Measurements from ENCODE around the gene MCF2L.

Gene MCF2L

GRCh38 chr13:112962911-112963625, 5.9 kb upstream of the MCF2L start:
- DNase-seq (ENCODE audit: low spot score), result no peak

DNA sequence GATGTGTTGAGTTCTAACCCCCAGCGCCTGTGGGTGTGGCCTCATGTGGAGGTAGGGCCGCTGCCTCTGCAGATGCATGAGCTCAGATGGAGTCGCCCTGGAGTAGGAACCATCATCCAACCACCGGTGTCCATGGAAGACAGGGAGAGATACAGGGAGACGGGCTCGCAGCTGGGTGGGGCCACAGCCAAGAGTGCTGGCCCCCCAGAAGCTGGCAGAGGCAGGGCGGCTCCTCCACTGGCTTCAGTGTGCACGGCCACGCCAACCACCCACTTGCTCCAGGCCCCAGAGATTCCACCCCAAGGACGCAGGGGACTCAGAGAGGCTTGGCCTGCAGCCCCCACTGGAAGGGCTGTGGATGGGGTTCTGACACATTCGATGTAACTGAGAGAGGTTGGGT, 5.4 kb upstream of the MCF2L start:
- DNase-seq (ENCODE audit: low spot score), result no peak

DNA sequence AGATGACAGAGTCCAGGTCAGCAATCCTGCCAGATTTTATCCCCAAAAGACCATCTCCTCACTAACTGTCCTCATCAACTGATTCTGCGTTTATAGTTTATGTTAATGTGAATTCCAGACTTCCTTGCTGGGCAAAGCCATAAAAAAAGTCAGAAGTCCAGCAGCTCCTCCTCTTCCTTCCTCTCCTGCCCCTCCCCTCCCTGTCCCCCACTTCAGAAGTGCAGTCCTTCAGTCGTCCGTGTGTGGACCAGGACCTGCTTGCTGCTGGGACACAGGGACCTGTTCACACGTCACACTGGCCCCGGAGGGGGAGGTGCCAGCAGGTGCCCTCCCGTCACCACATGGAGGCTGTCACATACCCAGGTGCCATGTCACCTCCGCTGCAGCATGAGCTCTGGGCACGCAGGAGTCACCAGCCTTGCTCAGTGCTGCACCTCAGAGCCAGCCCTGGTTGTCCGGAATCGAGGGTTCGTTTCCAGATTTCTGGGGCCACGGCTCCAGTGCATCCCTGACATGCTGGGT, 4.0 kb upstream of the MCF2L start:
- no peak for DNase-seq (ENCODE audit: low spot score)

DNA sequence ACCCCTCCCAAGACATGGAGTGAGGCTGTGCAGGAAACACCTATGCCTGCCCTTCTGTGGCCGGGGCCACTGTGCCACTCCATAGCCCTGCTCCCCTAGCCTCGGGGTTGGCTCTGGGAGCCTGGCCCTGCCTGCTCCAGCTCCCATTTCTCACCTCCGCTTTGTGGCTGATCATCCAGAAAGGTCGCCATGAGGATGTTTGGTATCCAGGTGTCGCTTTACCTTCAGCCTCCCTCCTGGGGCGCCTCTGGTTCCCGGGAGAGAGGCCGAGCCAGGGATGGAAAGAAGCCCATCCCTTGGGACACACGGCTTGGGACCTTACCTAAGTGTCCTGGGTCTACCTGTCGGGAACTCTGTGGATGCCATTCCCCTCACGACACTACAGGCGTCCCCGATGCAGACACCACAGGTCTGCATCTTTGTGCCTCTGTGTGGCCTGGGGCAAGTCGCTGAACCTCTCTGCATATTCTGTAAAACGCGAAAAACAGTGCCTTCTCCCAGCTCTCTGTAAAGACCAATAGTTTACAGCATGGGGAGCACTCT, 3.4 kb upstream of the MCF2L start:
- no peak for DNase-seq (ENCODE audit: low spot score)

GRCh38 chr13:112966776-112967175, 2.2 kb upstream of the MCF2L start:
- no peak for DNase-seq (ENCODE audit: low spot score)

DNA sequence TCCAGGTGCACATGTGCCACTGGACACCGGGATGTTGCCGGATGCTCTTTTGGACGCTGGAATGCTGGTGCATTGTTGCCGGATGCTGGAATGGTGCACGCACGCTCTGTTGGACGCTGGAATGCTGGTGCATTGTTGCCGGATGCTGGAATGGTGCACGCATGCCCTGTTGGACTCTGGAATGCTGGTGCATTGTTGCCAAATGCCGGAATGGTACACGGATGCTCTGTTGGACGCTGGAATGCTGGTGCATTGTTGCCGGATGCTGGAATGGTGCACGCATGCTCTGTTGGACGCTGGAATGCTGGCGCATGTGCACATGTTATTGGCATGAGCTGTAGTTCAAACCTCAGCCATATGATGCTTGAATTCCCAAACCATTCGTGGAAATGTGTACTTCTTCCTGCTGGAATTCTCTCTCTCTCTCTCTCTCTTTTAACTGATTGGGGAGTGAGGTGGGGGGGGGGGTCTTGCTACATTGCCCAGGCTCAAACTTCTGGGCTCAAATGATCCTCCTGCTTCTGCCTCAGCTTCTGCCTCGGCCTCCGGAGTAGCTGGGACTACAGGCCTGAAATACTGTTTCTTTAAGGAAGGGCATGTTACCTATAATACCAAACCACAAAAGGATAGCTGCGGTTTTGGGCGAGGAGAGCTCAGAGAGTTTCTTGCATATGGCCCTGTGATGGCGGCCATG, 1.2 kb upstream of the MCF2L start:
- no peak for DNase-seq (ENCODE audit: low spot score)

GRCh38 chr13:112968380-112968909, 569 bp upstream of the MCF2L start:
- DNase-seq (ENCODE audit: low spot score), result no peak

DNA sequence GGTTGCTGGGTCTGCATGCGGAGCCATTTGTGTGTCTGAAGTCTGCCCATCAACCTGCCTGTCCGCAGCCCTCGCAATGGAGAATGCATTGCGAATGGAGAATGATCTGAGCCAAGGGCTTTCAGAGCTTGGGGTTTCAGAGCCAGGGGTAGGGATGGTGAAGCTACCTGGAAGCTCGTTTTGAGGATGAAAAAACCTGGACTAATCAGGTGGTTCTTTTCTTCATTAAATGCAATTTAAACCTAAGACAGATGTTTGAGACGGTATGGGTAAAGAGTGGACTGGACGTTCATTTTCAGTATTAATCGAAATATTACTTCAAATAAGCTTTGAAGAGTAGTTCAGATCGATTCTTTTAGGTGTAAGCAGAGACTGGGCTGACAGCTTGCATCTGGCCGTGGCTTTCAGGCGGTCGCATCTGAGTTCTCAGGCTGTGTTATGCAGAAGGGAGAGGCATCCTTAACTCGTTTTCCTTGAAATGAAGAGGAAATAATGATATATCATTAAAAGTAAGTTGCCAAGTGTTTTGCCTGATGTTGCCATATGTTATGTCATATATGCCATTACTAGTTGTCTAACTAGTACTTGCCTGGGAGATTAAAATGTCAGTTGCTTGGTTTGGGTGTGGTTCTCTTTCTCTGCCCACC, 801 bp downstream of the MCF2L start:
- DNase-seq (ENCODE audit: low spot score), result no peak

- no peak for DNase-seq (ENCODE audit: low spot score)
Measured at GRCh38 chr13:112970552-112971287, 1.7 kb downstream of the MCF2L start.

GRCh38 chr13:112971288-112971643, 2.3 kb downstream of the MCF2L start:
- DNase-seq (ENCODE audit: low spot score), result no peak

DNA sequence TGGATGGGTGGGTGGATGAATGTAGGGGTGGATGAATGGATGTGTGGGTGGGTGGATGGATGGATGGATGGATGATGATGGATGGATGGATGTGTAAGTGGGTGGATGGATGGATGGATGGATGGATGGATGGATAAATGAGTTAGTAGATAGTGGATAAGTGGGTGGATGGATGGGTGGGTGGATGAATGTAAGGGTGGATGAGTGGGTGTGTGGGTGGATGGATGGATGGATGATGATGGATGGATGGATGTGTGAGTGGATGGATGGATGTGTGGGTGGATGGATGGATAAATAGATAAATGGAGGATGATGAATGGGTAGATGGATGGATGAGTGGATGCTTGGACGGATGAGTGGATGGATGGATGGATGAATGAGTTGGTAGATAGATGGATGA, 3.2 kb downstream of the MCF2L start:
- DNase-seq (ENCODE audit: low spot score), result no peak

- no peak for DNase-seq (ENCODE audit: low spot score)
Measured at GRCh38 chr13:112972867-112973576, 4.0 kb downstream of the MCF2L start.

DNA sequence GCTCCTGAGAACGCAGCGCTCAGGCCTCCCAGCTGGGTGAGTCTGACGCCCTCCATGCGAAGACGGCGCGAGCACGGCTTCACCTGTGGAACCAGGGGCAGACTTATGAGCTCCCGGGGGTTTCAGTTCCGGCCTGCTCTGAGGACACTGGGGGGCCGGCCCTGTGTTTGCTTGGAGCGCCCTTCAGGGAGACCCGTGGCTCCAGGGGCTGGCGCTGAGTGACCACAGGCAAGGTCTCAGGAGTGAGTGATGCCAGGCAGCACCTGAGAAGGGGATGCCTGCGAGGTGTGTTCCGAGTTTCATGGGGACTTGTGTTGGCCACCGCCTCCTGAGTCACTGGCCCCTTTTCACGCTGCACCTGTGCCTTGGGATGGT, 4.5 kb downstream of the MCF2L start:
- no peak for DNase-seq (ENCODE audit: low spot score)

- no peak for DNase-seq (ENCODE audit: low spot score)
Measured at GRCh38 chr13:112974125-112974524, 5.1 kb downstream of the MCF2L start.

DNA sequence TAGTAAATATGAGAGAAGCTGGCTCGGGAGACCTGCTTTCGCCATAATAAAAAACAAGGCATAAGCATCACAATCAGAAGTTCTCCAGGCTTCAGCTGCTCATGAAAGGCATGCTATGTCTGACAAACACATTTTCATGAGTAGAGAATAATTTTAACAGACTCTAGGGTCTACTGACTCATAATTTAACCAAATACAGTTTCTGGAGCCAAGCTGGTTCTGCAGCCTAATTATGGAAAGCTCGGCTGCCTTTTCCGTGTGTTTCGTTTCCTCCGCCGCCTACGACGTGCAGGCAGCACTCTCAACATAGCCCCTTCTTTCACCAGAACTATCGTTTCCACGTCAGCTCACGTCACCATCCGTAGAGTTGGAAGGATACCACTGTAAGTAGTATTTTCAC, 5.7 kb downstream of the MCF2L start:
- DNase-seq (ENCODE audit: low spot score), result no peak

- DNase-seq (ENCODE audit: low spot score), result no peak
Measured at GRCh38 chr13:112975401-112975939, 6.5 kb downstream of the MCF2L start.

- DNase-seq (ENCODE audit: low spot score), result no peak
Measured at GRCh38 chr13:112976526-112976925, 7.5 kb downstream of the MCF2L start.

DNA sequence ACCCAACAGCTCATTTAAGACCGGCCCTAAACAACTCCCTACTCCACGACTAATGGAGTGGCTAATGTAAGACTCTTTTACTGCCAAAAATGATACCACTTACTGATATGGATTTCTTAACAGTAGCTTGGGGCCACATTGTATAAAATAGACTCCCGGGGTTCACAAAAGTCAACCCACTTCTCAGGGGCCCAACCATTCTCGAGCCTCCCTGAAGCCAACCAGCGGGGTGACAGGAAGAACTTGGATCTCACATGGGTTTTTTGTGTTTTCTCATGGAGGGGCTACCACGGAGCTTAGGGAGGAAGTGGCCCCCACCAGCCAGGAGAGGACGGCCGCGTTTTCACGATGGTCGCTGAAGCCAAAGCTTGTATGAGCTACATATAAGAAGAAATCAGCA, 8.1 kb downstream of the MCF2L start:
- no peak for DNase-seq (ENCODE audit: low spot score)

- DNase-seq (ENCODE audit: low spot score), result no peak
Measured at GRCh38 chr13:112977525-112977924, 8.5 kb downstream of the MCF2L start.

DNA sequence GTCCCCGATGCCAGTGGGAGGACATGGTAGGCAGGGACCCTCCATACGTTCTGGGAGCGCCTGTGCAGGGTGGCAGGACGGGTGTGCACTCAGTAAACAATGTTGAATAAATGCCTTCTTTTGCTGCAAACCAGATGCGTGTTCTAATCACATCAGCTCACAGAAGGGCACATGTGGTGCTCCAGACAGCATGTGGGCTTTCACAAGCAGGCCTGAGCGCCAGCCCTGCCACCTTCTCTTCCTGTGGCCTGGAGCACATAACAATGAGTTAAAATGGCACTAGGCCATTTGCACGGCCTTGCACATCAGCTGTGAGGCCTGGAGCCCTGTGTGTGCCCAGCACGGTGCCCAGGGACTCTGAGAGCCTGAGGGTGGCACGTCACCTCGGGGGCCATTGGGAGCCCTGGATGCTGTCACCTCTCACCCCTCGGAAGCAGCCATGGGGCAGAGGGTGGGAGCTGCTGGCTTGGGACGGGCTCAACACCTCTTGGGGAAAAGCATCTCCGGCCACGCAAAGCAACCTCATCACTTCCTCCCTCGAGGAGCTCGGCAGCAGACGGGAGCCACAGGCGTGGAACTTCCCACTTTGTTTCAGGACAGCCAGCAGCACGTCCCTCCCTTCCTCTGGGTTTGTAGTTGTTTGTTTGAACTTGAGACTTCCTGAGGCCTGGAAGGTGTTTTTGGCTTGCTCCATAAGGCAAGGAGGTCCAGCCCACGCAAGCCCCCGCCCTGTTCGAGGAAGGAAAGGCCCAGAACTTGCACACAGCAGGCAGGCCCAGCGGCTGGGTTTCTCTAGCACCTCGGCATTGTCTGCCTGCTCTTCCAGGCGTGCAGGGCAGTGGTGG, 9.8 kb downstream of the MCF2L start:
- DNase-seq (ENCODE audit: low spot score), result no peak
